DMS79 (cell line): ENCODE data around the gene DHX34.
"Not testable (repeated sequence)": the region's sequence is repeated elsewhere in the genome, so short reads cannot be mapped to it uniquely, and the experiment has no call there.

ENCODE experiments used
- DNase-seq: peaks from one replicate; lab custom pipeline; 2025; lab: John Stamatoyannopoulos, UW

Gene DHX34, protein sequence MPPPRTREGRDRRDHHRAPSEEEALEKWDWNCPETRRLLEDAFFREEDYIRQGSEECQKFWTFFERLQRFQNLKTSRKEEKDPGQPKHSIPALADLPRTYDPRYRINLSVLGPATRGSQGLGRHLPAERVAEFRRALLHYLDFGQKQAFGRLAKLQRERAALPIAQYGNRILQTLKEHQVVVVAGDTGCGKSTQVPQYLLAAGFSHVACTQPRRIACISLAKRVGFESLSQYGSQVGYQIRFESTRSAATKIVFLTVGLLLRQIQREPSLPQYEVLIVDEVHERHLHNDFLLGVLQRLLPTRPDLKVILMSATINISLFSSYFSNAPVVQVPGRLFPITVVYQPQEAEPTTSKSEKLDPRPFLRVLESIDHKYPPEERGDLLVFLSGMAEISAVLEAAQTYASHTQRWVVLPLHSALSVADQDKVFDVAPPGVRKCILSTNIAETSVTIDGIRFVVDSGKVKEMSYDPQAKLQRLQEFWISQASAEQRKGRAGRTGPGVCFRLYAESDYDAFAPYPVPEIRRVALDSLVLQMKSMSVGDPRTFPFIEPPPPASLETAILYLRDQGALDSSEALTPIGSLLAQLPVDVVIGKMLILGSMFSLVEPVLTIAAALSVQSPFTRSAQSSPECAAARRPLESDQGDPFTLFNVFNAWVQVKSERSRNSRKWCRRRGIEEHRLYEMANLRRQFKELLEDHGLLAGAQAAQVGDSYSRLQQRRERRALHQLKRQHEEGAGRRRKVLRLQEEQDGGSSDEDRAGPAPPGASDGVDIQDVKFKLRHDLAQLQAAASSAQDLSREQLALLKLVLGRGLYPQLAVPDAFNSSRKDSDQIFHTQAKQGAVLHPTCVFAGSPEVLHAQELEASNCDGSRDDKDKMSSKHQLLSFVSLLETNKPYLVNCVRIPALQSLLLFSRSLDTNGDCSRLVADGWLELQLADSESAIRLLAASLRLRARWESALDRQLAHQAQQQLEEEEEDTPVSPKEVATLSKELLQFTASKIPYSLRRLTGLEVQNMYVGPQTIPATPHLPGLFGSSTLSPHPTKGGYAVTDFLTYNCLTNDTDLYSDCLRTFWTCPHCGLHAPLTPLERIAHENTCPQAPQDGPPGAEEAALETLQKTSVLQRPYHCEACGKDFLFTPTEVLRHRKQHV

DNA sequence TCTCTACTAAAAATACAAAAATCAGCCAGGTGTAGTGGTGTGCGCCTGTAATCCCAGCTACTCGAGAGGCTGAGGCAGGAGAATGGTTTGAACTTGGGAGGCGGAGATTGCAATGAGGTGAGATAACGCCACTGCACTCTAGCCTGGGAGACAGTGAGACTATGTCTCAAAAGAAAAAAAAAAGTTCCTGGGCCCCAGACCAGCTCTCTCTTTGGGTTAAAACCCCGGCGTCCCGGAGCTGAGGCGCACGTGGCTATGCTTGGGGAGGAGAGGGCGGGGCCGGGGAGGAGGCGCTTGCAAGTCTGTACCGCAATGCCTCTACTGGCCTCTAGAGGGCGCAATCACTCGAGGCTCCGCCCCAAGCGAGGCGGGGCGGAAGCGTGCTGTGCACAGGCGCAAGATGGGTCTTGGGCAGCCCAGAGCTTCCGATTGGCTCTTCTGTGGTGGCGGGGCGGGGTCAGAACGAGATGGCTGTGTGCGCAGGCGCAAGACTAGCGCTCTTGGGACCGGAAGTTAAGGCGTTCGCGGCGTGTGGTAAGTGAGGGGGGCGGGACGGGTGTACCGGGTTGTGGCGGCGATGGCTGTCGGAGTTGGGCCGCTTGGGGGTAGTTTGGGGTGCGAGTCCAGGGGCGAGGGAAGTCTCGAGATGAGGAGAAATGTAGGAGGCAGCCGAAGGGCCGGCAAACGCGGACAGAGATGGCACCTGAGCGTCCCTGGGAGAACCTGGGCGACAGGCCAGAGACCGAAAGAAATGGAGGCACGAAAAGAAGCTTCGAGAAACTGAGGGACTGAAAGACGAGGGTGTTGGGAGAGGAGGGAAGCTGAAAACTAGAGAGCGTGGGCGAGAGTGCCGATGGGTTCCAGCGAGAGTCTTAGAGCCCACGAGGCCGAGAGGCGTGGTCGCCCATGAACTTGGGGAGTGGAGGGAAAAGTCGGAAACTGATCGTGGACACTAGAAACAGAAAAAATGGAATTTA lies at the start of gene DHX34:
DHX34 (plus strand) TSS at position 497 of the 977 bp plus-strand sequence. CDS start 3,716 bp downstream, outside the sequence.
- DNase-seq = peak; percentile 96

DNA sequence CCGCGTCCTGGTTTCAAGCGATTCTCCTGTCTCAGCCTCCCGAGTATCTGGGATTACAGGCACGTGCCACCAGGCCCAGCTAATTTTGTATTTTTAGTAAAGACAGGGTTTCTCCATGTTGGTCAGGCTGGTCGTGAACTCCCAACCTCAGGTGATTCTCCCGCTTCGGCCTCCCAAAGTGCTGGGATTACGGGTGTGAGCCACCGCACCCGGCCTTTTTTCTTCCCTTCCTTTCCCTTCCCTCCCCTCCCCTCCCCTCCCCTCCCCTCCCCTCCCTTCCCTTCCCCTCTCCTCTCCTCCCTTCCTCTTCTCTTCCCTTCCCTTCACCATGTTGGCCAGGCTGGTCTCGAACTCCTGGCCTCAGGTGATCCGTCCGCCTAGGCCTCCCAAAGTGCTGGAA lies 48.2 kb upstream of the DHX34 start:
- not testable (repeated sequence) for DNase-seq

DNA sequence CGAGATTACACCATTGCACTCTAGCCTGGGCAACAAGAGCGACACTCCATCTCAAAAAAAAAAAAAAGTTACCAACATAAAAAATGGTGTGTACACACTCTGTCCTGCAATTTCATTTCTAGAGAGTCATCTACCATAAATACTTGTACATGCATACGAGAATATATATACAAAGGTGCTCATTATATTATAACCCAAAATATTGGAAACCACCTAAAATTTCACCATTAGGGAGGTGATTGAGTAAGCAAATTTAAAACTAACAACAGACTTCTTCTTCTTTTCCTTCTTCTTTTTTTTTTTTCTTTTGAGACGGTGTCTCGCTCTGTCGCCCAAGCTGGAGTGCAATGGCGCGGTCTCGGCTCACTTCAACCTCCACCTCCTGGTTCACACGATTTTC lies 46.9 kb upstream of the DHX34 start:
- DNase-seq = no peak

DNA sequence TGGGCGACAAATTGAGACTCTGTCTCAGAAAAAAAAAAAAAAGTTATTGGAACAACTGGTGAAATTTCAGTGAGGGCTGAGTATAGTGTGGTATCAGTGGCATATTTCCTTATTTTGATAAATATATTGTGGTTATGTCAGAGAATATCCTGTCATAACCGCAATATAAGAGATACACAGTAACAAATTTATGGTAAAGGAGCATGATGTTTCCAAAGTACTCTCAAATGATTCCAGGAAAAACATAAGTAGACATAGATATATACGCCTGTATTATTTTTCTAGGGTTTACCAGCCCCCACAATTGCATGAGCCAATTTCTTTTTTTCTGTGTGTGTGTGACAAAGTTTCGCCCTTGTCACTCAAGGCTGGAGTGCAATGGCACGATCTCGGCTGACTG lies 45.1 kb upstream of the DHX34 start:
- no peak for DNase-seq

DNA sequence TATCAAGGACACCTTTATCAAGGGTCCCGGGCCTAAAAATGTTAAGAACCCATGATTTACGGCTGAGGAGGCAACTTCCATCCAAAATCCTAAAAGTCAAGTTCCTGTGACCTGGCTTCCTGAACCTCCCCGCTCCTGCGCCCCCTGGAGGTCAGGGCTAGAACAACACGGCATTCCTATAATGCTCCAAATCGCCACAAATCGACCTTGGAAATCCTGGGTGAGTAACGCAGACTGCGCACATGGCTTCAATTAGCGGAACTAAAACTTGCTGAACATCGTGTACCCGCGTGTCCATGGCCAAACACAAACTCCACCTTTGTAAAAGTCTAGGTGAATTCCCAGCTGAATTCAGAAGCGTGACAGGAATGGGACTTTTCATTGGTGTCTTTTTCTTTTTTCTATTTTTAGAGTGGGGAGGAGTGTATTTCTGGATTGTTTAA lies 43.8 kb upstream of the DHX34 start:
- DNase-seq = no peak

DNA sequence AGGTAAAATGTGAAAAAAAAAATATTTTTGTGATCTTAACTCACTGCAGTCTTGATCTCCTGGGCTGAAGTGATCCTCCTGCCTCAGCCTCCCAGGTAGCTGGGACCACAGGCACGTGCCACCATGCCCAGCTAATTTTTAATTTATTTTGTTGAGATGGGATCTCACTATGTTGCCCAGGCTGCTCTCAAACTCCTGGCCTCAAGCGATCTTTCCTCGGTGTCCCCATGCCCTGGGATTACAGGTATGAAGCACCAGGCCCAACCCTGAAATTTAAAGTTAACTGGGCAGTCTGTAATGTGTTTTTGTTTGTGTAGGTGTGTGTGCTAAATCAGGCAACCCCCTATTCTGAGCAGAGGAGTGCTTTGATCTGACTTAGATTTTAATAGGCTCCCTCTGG lies 42.8 kb upstream of the DHX34 start:
- no peak for DNase-seq

DNA sequence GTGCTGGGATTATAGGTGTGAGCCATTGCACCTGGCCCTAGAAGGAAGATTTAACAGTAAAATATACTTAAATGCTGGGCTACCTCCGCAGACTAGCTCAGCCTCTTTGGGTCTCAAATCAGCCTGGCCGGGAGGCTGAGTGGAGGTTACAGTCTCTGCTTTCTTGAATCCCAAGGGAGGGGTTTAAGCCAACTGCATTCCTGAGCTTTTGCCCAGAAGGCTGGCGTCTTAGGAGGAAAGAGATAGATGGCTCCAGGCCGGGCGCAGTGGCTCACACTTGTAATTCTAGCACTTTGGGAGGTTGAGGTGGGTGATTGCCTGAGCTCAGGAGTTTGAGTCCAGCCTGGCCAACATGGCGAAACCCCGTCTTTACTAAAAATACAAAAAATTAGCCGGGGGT lies 40.1 kb upstream of the DHX34 start:
- DNase-seq = no peak

DNA sequence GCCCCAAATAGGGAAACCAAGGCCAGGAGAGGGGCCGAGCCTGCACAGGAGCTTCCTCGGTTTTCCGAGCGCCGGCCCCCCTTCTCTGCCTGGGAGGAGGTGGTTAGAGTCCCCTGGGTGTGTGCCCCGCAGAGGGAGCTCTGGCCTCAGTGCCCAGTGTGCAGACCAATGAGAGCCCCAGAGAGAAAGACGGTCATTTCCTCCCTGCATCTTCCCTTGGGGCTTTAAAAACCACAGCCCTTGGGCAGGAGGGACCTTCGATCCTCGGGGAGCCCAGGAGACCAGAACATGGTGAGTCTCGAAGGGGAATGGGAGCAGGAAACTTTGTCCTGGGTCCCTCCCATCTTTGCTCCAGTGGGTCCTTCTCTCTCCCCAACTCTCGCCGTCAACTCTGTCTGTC lies 39.5 kb upstream of the DHX34 start, which contains the start of gene C5AR1:
C5AR1 (plus strand) TSS at position 254 of the 400 bp plus-strand sequence; CDS start at position 289, 35 bp downstream.
- DNase-seq = no peak

DNA sequence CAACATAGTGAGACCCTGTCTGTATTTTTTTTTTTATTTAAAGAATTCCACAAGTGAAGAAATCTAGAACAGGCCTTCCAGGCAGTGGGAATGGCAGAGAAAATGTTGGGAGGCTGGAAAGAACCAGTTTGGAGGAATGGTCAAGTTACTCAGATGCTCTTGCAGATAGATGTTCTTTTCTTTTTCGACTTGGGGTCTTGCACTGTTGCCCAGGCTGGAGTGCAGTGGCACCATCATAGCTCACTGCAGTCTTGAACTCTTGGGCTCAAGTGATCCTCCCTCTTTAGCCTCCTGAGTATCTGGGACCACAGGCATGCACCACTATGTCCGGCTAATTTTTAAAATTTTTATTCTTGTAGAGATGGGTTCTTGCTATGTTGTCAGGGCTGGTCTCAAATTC lies 38.8 kb upstream of the DHX34 start:
- no peak for DNase-seq

DNA sequence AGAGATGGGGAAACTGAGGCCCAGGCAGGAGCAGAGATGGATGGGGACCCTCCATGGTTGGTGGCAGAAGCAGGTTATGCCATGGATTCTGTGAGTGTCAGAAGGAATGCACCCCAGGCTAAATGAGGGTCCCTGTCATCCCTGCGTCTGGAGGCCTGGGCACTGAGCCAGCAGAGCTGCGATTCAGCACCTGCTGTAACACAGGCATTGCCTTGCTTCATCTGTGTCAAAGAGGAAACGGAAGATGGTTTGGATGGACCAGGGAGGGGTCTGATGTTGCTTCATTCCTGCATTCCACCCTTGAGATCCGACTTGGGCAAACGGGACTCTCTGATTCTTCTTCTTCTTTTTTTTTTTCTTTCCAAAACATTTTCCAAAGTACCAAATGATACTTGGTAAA lies 38.3 kb upstream of the DHX34 start:
- peak; percentile 29 for DNase-seq

DNA sequence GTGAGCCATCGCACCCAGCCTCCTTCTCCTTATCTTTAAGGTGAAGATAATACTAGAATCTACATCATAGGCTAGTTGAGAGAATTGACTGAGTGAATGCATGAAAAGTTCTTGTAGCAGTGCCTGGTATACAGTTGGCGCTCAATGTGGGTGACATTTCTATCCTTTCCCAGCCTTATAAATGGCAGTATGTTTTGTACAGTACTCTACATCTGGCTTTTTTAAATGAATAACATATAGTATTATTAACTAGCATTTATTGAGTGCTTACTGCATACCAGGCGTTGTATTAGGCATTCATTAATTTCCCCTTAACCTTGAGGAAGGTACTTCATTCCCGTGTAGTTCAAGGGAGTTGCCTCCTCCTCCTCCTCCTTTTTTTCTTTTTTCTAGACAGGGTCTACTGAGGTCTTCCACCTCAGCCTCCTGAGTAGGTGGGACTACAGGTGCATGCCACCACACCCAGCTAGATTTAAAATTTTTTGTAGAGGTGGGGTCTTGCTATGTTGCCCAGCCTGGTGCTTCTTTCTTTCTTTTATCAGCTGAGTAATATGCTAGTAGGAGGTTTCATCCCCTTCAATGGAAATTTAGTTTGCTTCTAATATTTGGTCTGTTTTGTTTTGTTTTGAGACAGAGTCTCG lies 36.6 kb upstream of the DHX34 start:
- DNase-seq = no peak

DNA sequence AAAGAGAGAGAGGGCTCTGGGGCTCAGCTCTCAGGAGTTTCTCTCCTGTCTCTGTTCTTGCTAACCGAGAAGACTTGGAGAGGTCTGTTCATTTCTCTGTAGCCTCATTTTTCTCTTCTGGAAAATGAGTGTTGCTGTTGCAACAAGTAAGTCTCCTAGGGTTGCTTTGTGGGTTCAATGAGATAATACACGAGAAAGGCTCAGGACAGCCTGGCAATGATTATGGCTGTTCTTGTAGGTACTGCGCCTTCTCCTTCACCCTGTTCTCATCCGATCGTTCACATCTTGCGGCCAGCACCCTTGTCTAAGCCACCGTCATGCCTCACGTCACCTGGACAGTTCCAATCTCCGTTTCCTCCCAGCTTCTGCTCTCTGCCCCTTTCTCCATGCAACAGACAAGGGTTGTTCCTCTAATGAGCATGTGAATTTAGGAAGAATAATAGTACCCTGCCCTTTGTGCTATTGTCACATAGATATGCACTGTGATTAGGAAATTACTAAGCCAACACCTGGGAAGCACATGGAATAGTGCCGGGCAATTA lies 35.3 kb upstream of the DHX34 start:
- no peak for DNase-seq

DNA sequence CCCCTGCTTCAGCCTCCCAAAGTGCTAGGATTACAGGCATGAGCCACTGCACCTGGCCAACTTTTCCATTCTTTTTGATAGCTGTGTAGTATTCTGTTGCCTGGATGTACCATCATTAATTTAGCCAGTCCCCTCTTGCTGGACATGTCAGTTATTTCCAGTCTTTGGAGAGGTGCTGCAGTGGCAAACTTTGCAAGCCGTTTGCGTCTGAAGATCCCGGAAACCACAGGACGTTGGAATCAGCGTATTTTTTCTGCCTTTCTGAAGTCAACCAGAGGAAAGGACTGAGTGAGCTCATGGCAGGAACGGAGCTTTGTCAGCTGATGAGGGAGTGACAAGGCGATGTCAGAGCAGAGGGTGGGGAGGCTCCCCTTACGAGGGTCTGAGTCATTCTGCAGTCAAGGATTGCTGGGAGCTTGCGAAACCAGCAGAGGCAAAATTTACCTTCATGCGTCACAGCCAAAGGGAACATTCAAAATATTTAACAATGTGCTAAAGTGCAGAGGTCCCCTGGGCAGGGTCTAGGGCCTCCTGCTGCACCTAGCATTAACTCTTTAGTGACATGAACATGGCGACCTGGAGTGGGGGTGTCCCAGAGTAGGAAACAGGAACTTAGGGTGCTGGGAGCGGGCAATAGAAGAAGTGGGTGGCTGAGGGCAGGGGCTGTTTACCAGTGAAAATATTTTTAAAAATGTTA lies 33.8 kb upstream of the DHX34 start:
- DNase-seq = no peak

DNA sequence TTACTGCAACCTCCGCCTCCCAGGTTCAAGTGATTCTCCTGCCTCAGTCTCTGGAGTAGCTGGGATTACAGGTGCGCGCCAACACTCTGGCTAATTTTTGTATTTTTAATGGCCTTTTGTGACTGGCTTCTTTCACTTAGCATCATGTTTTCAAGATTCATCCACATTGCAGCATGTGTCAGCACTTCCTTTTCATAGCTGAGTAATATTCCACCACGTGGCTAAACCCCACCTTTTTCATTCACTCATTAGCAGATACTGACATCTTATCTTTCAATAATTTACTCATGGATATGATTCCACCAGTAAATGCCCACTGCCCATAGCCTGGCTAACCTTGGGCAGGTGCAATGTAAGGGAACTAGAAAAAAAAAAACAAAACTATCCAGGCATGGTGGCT lies 32.6 kb upstream of the DHX34 start:
- DNase-seq = no peak

DNA sequence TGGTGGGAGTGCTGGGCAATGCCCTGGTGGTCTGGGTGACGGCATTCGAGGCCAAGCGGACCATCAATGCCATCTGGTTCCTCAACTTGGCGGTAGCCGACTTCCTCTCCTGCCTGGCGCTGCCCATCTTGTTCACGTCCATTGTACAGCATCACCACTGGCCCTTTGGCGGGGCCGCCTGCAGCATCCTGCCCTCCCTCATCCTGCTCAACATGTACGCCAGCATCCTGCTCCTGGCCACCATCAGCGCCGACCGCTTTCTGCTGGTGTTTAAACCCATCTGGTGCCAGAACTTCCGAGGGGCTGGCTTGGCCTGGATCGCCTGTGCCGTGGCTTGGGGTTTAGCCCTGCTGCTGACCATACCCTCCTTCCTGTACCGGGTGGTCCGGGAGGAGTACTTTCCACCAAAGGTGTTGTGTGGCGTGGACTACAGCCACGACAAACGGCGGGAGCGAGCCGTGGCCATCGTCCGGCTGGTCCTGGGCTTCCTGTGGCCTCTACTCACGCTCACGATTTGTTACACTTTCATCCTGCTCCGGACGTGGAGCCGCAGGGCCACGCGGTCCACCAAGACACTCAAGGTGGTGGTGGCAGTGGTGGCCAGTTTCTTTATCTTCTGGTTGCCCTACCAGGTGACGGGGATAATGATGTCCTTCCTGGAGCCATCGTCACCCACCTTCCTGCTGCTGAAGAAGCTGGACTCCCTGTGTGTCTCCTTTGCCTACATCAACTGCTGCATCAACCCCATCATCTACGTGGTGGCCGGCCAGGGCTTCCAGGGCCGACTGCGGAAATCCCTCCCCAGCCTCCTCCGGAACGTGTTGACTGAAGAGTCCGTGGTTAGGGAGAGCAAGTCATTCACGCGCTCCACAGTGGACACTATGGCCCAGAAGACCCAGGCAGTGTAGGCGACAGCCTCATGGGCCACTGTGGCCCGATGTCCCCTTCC lies 28.9 kb upstream of the DHX34 start:
- no peak for DNase-seq

DNA sequence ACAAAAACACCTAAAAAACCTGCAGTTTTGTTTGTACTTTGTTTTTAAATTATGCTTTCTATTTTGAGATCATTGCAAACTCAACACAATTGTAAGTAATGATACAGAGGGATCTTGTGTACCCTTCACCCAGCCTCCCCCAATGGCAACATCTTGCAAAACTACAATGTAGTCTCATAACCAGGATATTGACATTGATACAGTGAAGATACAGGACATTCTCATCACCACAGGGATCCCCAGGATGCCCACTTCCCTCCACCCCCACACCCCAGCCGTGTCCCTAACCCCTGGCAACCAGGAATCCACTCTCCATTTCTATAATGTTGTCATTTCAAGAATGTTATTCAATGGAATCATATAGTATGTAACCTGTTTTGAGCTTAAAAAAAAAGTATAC lies 27.5 kb upstream of the DHX34 start:
- DNase-seq = no peak

DNA sequence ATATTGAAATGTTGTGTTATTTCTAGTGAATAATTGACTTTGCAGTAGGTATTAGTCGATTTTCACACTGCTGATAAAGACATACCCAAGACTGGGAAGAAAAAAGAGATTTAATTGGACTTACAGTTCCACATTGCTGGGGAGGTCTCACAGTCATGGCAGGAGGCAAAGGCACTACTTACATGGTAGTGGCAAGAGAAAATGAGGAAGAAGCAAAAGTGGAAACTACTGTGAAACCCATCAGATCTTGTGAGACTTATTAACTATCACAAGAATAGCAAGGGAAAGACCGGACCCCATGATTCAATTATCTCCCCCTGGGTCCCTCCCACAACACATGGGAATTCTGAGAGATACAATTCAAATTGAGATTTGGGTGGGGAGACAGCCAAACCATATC lies 27.1 kb upstream of the DHX34 start:
- DNase-seq = no peak

DNA sequence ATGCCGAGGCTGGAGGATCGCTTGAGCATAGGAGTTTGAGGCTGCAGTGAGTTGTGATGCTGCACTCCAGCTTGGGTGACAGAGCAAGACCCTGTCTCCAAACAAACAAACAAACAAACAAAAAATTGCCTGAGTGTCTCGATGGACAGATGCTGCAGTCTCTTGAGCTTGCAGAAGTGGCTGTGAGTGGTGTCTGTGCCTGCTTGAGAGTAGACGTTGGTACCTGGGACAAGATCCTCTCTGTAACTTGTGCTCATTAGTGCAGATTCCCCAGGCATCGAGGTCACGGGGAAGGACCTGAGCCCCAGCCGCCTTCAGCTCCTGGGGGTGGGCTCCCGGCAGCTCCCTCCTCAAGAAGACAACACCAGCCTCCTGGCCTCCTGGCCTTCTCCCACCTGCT lies 25.7 kb upstream of the DHX34 start:
- no peak for DNase-seq

DNA sequence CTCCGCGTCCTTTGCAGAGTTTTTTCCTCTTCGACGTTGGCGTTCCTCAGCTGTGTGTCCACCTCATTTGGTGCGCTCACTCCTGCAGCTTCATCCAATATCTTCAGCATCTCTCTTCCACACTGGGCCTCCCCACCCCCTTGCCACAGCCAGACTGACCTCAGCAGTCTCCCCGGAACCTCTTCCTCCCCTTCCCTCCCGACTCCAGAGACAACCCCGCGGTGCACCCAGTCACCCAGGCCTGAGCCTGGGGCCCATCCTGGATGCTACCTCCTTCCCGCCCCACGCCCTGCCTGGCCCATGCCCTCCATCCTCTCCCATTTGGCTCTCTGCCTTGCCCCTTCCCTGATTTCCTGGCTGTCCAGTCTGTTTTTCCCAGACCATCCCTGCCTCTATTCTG lies 25.2 kb upstream of the DHX34 start:
- DNase-seq = no peak
